GM13977 (cell line): ENCODE measurements around the gene SIAH1.
A peak's percentile ranks its signal among the peaks of the same experiment; 100 is the strongest.

Experiments used
- DNase-seq: peaks from one replicate; pipeline ENCODE4 v3.0.0; 2012; ENCODE audit warnings: low spot score
- CTCF ChIP-seq: IDR thresholded peaks from 2 replicates; pipeline ENCODE4 v1.5.1; 2012; ENCODE audit warnings: mild to moderate bottlenecking, control low read depth; ENCODE audit not compliant: insufficient read depth; ENCODE audit errors: extremely low read depth, missing control alignments
- in situ Hi-C: fragments of 300-500 bp; cut with MboI; formaldehyde crosslinking; loops from one replicate; pipeline ENCODE4 v1.12.0; 2022; ENCODE audit warnings: low sequenced_read_pairs, low pct_unique_long_range_greater_than_20kb, mixed read lengths, inconsistent platforms; ENCODE audit not compliant: unreplicated experiment

SIAH1 gene

GRCh38 chr16:48334325-48334724, 50.9 kb downstream of the SIAH1 start:
- in situ Hi-C loops = no loop called here
- DNase-seq = no peak
- TF ChIP-seq CTCF = peak; percentile 16

- TF ChIP-seq CTCF = no peak
- in situ Hi-C loops = no loop called here
- DNase-seq = no peak
These were observed 52.2 kb downstream of the SIAH1 start for GRCh38 chr16:48332978-48333377.

- in situ Hi-C loops = no loop called here
- DNase-seq = no peak
- TF ChIP-seq CTCF = no peak
These were observed 54.4 kb downstream of the SIAH1 start for GRCh38 chr16:48330841-48331192.

GRCh38 chr16:48330189-48330840, 54.9 kb downstream of the SIAH1 start:
- in situ Hi-C loops = no loop called here
- no peak for DNase-seq
- no peak for TF ChIP-seq CTCF

- in situ Hi-C loops = no loop called here
- no peak for TF ChIP-seq CTCF
- no peak for DNase-seq
These were observed 56.1 kb downstream of the SIAH1 start for GRCh38 chr16:48329138-48329537.

GRCh38 chr16:48326915-48327314, 58.3 kb downstream of the SIAH1 start:
- DNase-seq = peak; percentile 17
- in situ Hi-C loops = no loop called here
- no peak for TF ChIP-seq CTCF
